Measurements from ENCODE around the gene NANOS3. TPM values are rescaled to one million over a fixed set of nuclear protein-coding genes. Genes with fewer than 3 reads are reported as not detected.

The NANOS3 gene
- total and polyA plus RNA-seq, 9 of the 15 experiments (the other 6 are each of a cell fraction or from before 2014, with no cell fraction given): not detected

GRCh38 chr19:13839130-13839937, 37.6 kb upstream of the NANOS3 start (continued):
- TF ChIP-seq, protein P1, sequence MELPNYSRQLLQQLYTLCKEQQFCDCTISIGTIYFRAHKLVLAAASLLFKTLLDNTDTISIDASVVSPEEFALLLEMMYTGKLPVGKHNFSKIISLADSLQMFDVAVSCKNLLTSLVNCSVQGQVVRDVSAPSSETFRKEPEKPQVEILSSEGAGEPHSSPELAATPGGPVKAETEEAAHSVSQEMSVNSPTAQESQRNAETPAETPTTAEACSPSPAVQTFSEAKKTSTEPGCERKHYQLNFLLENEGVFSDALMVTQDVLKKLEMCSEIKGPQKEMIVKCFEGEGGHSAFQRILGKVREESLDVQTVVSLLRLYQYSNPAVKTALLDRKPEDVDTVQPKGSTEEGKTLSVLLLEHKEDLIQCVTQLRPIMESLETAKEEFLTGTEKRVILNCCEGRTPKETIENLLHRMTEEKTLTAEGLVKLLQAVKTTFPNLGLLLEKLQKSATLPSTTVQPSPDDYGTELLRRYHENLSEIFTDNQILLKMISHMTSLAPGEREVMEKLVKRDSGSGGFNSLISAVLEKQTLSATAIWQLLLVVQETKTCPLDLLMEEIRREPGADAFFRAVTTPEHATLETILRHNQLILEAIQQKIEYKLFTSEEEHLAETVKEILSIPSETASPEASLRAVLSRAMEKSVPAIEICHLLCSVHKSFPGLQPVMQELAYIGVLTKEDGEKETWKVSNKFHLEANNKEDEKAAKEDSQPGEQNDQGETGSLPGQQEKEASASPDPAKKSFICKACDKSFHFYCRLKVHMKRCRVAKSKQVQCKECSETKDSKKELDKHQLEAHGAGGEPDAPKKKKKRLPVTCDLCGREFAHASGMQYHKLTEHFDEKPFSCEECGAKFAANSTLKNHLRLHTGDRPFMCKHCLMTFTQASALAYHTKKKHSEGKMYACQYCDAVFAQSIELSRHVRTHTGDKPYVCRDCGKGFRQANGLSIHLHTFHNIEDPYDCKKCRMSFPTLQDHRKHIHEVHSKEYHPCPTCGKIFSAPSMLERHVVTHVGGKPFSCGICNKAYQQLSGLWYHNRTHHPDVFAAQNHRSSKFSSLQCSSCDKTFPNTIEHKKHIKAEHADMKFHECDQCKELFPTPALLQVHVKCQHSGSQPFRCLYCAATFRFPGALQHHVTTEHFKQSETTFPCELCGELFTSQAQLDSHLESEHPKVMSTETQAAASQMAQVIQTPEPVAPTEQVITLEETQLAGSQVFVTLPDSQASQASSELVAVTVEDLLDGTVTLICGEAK (IDR thresholded peaks at IDR 0.05): peak; percentile 82
- TF ChIP-seq, protein P1 (CRISPR knock-in tag; IDR thresholded peaks at IDR 0.05): no peak
- TF ChIP-seq ZBTB9 (CRISPR knock-in tag; IDR thresholded peaks at IDR 0.05) (peak; percentile 77), SRSF1 (IDR thresholded peaks at IDR 0.05; ENCODE audit: low read depth, low read length) (no peak), NELFE (IDR thresholded peaks at IDR 0.05; ENCODE audit: insufficient read depth, insufficient read length) (no peak), ARID1B (IDR thresholded peaks at IDR 0.05) (peak; percentile 47; the same call in 1 of the 2 replicates), SMARCE1 (IDR thresholded peaks at IDR 0.05) (no peak; the same call in 1 of the 2 replicates), RBBP5 (IDR thresholded peaks at IDR 0.05; ENCODE audit: borderline replicate concordance, insufficient read depth, low read length, poor library complexity, severe bottlenecking) (no peak), ZNF23 (CRISPR knock-in tag; IDR thresholded peaks at IDR 0.05) (no peak), HNRNPH1 (optimal IDR thresholded peaks at IDR 0.05; ENCODE audit: low read depth, low read length) (no peak), ZNF384 (IDR thresholded peaks at IDR 0.05; ENCODE audit: low read depth, low read length) (no peak), CBX1 (IDR thresholded peaks at IDR 0.05; ENCODE audit: low read depth) (peak; percentile 35; the same call in 1 of the 2 replicates)
- TF ChIP-seq, protein P2, sequence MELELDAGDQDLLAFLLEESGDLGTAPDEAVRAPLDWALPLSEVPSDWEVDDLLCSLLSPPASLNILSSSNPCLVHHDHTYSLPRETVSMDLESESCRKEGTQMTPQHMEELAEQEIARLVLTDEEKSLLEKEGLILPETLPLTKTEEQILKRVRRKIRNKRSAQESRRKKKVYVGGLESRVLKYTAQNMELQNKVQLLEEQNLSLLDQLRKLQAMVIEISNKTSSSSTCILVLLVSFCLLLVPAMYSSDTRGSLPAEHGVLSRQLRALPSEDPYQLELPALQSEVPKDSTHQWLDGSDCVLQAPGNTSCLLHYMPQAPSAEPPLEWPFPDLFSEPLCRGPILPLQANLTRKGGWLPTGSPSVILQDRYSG (tag; conservative IDR thresholded peaks at IDR 0.05; ENCODE audit: low read depth): no peak; the same call in 1 of the 2 replicates
- TF ChIP-seq, protein P3, sequence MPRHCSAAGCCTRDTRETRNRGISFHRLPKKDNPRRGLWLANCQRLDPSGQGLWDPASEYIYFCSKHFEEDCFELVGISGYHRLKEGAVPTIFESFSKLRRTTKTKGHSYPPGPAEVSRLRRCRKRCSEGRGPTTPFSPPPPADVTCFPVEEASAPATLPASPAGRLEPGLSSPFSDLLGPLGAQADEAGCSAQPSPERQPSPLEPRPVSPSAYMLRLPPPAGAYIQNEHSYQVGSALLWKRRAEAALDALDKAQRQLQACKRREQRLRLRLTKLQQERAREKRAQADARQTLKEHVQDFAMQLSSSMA (CRISPR knock-in tag; IDR thresholded peaks at IDR 0.05): 0 out of 2 replicates have a peak, but pooled peaks have one; percentile 33
